ACHN (cell line): Measurements from ENCODE around the gene CMTM5.
A peak's percentile ranks its signal among the peaks of the same experiment; 100 is the strongest.
"Not testable (repeated sequence)": the region's sequence is repeated elsewhere in the genome, so short reads cannot be mapped to it uniquely, and the experiment has no call there.

Experiments
- DNase-seq: peaks from one replicate; pipeline ENCODE4 v3.0.0-alpha.2; 2015
- in situ Hi-C: cut with HindIII; loops from 2 replicates; pipeline ENCODE4 v1.10.0; 2017; ENCODE audit warnings: low sequenced_read_pairs, low pct_ligation_motif_present, low pct_unique_long_range_greater_than_20kb

The CMTM5 gene

DNA sequence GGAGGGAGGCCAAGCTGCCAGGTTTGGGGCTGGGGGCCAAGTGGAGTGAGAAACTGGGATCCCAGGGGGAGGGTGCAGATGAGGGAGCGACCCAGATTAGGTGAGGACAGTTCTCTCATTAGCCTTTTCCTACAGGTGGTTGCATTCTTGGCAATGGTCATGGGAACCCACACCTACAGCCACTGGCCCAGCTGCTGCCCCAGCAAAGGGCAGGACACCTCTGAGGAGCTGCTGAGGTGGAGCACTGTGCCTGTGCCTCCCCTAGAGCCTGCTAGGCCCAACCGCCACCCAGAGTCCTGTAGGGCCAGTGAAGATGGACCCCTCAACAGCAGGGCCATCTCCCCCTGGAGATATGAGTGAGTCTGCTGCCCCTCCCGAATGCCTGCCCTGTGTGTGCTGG lies 3.8 kb upstream of the CMTM5 start:
- in situ Hi-C loops = no loop called here
- no peak for DNase-seq

- no peak for DNase-seq
- in situ Hi-C loops = no loop called here
Observed at GRCh38 chr14:23375527-23376251, 1.2 kb upstream of the CMTM5 start.

GRCh38 chr14:23377198-23377550 lies 328 bp downstream of the CMTM5 start:
- in situ Hi-C loops = no loop called here
- no peak for DNase-seq

DNA sequence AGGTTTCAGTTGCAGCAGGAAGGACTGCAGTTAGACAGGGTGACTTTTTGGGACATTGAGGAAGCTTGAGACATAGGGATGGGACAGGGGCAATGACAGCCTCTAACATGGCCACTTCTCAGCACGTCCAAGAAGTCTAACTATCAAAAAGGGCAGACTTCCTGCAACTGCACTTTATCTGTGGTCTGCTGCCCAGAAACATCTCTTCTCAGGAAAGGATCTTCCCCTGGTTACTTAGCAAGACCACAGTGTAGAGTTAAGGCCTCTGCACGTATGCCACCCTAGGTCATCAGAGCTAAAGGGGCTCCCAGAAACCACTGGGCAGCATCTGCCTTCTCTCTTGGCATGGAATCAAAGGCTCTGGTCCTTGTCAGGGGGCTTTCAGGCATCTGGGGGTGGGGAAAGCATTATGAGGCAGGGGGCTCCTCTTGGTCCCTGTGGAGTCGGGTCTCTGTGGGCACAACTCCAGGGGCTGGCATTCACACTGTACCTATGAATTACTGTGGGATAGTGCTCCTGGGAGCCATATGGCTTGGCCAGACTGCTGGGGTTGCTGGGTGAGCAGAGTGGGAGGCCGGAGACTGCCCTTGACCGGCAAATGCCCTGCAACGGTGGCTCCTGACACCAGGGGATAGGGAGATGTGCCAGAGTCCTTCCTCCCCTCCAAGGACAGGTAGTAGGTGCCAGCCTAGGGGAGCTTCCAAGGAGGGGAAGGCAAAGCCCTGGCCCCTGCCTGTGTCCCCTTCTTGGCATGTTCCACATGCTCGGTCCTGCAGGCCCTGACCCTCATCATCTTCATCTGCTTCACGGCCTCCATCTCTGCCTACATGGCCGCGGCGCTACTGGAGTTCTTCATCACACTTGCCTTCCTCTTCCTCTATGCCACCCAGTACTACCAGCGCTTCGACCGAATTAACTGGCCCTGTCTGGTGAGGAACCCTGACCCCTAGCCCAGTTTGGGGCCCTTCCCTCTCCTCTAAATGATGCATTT lies 1.0 kb downstream of the CMTM5 start:
- in situ Hi-C loops = no loop called here
- DNase-seq = no peak

DNA sequence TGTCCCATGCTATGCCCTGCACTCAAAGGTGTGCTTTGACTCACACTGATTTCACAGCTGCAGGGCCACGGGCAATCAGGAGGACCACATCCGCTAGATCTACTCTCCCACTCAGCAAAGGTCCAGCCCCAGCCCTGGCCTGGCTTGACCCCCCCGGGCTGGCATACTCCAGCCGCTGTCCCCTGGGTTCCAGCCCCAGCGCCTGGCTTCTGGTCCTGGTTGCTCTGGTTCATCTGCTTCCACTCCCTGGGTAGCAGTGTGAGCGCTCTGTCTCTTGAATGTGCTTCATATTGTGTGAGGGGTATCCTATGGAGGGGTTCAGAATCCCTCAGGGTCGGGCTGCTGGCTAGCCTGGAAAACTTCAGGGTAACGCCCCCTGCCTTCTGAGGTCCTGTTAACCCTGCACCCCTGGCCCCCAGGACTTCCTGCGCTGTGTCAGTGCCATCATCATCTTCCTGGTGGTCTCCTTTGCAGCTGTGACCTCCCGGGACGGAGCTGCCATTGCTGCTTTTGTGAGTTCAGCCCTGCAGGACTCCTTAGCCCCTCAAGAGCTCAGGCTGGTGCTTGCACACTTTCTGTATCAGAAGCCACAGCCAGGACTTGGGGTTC lies 1.9 kb downstream of the CMTM5 start:
- in situ Hi-C loops = no loop called here
- DNase-seq = no peak

- in situ Hi-C loops = no loop called here
- peak; percentile 38 for DNase-seq
Observed at GRCh38 chr14:23379366-23380196, 2.7 kb downstream of the CMTM5 start.

DNA sequence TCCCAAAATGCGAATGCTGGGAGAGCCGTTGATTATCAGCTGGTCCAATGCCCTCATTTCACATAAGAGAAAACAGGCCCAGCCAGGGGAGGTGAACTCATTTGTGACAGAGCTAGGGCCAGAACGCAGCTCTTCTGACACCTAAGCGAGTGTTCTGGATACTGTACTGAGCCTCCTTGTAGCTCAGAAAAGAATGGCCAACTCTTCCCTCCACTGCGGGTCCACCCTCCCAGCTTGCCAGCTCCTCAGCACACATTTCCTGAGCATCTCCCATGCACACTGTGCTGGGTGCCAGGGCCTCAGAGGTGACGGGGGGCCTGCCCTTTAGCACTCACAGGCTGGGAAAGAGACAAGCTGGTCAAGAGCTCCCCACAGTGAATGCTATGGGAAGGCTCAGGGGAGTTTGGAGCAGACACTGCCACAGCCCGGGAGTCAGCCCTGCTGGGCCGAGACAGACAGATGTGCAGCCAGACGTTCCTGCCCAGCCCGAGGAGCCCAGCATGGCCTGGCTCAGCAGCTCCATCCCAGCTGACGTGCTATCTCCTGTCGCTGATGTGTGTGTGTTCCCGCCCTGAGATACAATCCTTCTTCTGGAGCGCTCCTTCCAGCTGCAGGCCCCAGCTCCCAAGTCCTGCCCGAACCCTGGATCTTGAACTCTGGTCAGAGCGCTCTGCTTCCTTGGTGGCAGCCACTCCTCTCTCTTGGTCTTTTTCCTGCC lies 3.5 kb downstream of the CMTM5 start:
- in situ Hi-C loops = no loop called here
- no peak for DNase-seq

GRCh38 chr14:23380976-23381375 lies 4.1 kb downstream of the CMTM5 start:
- in situ Hi-C loops = no loop called here
- DNase-seq = no peak

DNA sequence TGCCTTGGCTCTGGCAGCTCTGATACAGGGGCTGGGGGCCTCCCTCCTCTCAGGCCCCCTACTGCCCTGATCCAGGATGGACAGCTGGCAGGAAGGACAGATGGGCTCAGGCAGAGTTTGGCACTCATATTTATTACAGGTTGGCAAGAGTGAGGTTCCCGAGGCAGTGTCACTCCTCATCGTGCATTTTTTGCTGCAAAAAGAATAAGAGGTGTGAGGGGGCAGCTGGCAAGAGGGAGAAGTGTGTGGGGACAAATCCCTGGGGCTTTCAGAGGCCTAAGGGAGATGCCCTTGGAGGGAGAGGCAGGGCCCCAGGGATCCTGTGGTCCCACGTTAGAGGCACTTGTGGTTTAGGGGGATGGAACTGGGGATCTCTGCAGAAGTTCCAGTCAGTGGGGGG lies 5.0 kb downstream of the CMTM5 start:
- in situ Hi-C loops = no loop called here
- DNase-seq = no peak

GRCh38 chr14:23382276-23382675 lies 5.4 kb downstream of the CMTM5 start:
- in situ Hi-C loops = no loop called here
- no peak for DNase-seq

DNA sequence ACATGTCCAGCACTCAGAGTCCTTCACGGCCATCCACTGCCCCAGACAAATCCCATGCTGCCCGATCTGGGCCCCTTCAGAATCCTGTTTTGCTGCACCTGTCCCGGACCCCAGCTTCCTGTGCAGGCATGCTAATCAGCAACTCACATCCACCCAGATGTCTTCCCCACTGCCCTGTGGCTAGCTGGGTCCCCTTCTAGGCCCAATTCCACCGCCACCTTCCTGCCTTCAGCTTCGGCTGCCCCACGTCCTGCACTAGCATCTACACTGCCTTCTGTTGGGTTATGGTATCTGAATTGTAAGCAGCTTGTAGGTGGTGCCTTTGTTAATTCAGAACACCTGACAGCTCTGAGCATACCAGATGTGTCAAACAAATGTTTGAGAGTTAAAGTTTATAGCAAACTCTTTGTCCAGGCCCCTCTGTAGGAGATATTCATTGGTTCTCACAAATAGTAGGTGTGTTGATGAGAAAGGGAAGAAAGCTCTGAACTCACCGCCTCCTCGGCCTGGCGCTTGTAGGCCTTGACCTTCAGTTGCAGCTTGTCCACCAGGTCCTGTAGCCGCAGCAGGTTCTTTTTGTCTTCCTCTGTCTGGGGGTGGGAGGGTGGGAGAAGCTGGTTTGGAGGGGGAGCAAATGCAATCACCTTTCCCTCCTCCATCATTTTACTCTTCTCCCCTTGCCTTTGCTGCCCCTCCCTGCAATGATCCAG lies 6.0 kb downstream of the CMTM5 start:
- in situ Hi-C loops = no loop called here
- DNase-seq = no peak

GRCh38 chr14:23384364-23385080 lies 7.7 kb downstream of the CMTM5 start:
- no peak for DNase-seq
- in situ Hi-C loops = no loop called here

DNA sequence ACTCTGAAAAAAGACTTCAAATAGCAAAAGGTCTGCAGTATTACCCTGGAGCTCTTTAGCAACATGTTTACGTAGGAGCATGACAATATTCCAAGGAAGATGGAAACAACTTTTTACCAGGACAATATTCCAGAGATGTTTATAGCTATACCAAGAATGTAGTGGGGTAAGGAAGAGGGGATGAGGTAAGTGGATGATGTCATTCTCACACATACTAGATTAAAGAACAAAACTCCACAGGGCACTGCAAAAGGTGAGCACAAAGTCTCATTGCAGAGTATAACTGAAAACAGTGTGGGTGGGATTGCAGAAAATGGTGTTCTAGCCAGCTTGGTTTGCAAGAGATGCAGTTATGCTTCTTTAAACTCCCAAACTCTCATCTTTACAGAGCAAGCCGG lies 8.4 kb downstream of the CMTM5 start:
- in situ Hi-C loops = no loop called here
- DNase-seq = no peak

DNA sequence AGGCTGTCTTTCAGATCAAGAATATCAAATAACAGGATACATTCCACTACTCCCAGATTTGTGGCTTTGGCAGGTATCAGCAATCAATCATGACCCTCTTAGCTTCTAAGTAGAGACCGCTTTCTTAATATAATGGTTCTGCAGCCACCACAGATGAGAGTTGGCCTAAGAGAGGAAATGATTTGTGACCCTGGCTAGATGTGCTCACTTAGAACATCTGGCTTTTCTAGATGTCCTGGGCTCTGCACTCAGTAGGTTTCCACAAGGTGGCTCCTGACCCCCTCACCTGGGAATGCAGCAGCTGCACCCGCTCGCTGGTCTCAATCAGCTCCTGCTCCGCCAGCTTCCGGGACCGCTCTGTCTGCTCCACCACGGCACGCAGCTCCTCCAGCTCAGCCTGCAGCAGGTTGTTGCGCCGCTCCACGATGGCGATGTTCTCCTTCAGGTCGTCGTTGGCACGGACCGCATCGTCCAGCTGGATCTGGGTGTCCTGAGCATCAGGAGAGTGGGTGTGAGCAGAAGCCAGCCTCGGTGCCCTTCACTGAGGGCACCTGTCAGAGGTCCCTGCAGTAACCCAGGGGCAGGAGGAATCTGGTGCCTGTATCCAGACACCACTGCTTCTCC lies 8.9 kb downstream of the CMTM5 start:
- in situ Hi-C loops = no loop called here
- no peak for DNase-seq

DNA sequence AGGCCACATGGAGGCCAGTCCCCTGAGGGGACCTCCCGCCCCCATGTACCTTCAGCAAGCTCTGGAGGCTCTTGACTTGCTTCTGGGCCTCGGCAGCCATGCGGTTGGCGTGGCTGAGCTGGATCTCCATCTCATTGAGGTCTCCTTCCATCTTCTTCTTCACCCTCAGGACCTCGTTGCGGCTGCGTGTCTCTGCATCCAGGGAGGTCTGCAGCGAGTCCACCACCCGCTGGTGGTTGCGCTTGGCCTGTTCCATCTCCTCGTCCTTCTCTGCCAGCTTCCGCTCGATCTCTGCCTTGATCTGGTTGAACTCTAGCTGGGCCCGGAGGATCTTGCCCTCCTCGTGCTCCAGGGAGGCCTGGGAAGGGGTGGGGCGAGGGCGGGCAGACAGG lies 9.4 kb downstream of the CMTM5 start:
- DNase-seq, in situ Hi-C loops: not testable (repeated sequence)

- in situ Hi-C loops = no loop called here
- DNase-seq = no peak
Observed at GRCh38 chr14:23386999-23387398, 10.2 kb downstream of the CMTM5 start.
